Esophagus muscularis mucosa (tissue), 4 donors: ENCODE results near the gene DPYD.

Source experiments
- CTCF ChIP-seq, 3 experiments: fragments of 200-600 bp in 2 of 3; fragments of 450-650 bp in 1 of 3; sonication (generic) in 2 of 3; IDR thresholded peaks; one replicate each; pipeline ENCODE4 v1.5.1; 2017 to 2019; ENCODE audit warnings: antibody characterized with exemption in 3 of 3, mild to moderate bottlenecking in 2 of 3, moderate library complexity in 1 of 3
- EP300 ChIP-seq: sonication (generic); formaldehyde crosslinking; IDR thresholded peaks from one replicate; pipeline ENCODE4 v1.6.1; 2017; ENCODE audit warnings: antibody characterized with exemption
- POLR2A ChIP-seq: fragments of 450-650 bp; IDR thresholded peaks from one replicate; pipeline ENCODE4 v1.6.1; 2017; ENCODE audit warnings: antibody characterized with exemption, moderate library complexity, mild to moderate bottlenecking, low read depth
- POLR2AphosphoS5 ChIP-seq, 2 donors: sonication (generic); formaldehyde crosslinking; IDR thresholded peaks; one replicate each; pipeline ENCODE4 v1.6.1; 2017; ENCODE audit warnings: antibody characterized with exemption in 2 of 2

GRCh38 chr1:97170300-97170699, 750.5 kb downstream of the DPYD start:
- TF ChIP-seq POLR2A (no peak), CTCF (IDR thresholded peaks at IDR 0.05) (no peak), EP300 (no peak), POLR2AphosphoS5 (IDR thresholded peaks at IDR 0.05) (no peak)
